Measurements from ENCODE around the gene NOTCH1.
"Not testable (repeated sequence)": the region's sequence is repeated elsewhere in the genome, so short reads cannot be mapped to it uniquely, and the experiment has no call there.

The NOTCH1 gene

GRCh38 chr9:136578915-136579649, 33.2 kb upstream of the NOTCH1 start:
- DNase-seq, result peak; percentile 16

DNA sequence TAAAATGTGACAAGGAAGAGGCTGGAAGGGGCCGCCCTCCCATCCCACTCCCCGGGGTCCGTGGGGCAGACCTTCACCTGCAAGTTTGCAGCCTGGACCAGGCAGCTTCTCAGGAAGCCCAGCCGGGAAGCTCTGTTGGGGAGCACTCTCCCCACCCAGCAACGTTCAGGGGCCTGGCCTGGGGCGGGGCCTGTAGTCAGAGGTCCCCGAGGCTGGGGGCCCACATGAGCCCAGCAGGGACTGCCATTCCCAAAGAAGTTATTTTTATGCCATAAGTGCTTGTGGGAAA, 32.7 kb upstream of the NOTCH1 start:
- no peak for DNase-seq

DNA sequence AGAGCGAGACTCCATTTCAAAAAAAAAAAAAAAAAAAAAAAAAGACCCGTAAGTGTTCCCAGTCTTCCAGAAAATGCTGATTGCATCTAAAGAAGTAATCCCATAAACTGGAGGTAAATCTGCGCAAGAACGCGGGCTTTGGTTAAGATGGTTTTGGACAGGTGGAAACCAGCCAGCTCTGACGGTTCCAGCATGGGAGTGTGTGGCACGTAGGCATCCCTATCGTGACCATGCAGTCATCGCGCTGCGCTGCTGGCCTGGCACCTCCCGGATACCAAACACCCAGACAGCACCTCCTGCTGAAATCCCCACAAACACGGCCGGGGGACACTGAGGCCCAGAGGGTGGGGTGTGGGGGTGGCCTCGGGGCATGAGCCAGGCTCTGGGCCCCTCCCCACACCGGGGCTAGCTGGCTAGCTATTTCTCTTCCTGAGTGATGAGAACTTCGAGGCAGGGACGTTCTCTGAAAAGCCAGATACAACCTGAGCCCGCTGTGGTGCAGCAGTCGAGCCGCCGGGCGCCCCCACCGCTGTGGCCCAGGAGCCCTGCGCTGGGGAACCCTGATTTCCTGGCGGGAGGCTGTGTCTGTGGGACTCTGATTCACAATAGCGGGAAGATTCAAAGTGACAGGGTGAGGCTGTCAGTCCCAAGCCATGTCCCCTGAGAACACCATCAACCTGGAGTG, 32.2 kb upstream of the NOTCH1 start:
- no peak for DNase-seq

DNA sequence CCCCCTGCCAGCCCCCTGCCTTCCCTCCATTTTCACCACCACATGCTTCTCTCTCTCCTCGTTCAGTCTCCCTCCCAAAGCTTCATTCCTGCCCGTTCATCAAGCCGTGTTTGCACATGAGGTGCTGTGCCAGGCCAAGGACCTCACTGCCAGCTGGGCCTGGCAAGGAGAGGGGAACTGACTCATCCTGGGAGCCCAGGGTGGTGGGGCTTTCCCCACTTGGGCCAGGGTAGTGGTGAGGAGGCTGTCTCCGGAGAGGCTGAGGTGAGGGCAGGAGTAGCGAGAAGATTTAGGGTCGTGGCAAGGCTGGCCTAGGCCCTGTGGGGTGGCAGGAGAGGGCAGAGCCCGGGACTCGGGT, 30.4 kb upstream of the NOTCH1 start:
- no peak for DNase-seq

- no peak for DNase-seq
Observed at GRCh38 chr9:136575626-136576268, 29.9 kb upstream of the NOTCH1 start.

DNA sequence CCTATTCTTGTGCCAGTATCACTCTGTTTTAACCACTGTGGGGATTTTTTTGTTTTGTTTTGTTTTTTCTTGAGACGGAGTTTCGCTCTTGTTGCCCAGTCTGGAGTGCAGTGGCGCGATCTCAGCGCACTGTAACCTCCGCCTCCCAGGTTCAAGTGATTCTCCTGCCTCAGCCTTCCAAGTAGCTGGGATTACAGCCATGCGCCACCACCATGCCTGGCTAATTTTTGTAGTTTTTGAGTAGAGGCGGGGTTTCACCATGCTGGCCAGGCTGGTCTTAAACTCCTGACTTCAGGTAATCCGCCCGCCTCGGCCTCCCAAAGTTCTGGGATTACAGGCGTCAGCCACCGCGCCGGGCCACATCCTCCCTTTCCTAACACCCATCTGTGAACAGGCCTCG, 28.8 kb upstream of the NOTCH1 start:
- not testable (repeated sequence) for DNase-seq

GRCh38 chr9:136572828-136573625, 27.2 kb upstream of the NOTCH1 start:
- DNase-seq, result no peak

GRCh38 chr9:136572003-136572827, 26.4 kb upstream of the NOTCH1 start:
- DNase-seq, result no peak

- no peak for DNase-seq
Observed at GRCh38 chr9:136571531-136571930, 25.7 kb upstream of the NOTCH1 start.

DNA sequence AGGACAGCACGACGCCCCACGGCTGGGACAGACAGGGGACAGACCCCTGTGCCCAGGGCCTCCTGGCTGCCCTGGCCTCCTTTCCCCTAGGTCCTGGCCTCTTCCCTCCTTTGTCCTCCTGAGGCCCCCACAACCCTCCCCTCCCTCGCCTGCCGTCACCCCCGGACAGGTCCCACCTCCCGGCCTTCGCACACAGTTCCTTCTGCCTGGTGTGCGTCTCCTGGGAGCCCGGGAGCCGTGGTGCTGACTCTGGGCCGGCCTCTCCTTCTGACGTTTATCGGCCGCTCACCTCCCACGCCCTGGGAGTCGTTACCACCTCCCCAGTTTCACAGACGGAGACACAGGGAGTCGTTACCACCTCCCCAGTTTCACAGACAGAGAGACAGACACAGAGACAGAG, 25.1 kb upstream of the NOTCH1 start:
- DNase-seq, result no peak

GRCh38 chr9:136570191-136570845, 24.5 kb upstream of the NOTCH1 start:
- DNase-seq, result no peak

DNA sequence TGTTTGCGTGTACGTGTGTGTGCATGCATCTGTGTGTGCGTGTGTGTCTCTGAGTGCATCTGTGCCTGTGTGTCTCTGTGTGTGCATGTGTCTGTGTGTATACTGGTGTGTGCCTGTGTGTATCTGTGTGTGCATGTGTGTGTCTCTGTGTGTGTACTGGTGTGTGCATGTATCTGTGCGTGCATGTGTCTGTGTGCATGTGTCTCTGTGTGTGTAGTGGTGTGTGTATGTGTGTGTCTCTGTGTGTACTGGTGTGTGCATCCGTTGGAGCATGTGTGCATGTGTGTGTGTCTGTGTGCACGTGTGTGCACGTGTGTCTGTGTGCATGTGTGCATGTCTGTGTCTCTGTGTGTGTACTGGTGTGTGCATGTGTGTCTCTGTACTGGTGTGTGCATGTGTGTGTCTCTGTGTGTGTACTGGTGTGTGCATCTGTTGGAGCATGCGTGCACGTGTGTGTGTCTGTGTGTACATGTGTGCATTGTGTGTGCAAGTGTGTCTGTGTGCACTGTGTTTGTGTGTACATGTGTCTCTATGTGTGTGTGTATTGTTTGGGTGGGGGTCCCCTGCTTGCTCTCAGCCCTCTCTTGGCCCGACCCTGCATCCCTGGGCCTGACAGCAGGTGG, 23.8 kb upstream of the NOTCH1 start:
- DNase-seq, result no peak

GRCh38 chr9:136568288-136569081, 22.6 kb upstream of the NOTCH1 start:
- no peak for DNase-seq

GRCh38 chr9:136567651-136568287, 21.9 kb upstream of the NOTCH1 start:
- DNase-seq, result no peak

DNA sequence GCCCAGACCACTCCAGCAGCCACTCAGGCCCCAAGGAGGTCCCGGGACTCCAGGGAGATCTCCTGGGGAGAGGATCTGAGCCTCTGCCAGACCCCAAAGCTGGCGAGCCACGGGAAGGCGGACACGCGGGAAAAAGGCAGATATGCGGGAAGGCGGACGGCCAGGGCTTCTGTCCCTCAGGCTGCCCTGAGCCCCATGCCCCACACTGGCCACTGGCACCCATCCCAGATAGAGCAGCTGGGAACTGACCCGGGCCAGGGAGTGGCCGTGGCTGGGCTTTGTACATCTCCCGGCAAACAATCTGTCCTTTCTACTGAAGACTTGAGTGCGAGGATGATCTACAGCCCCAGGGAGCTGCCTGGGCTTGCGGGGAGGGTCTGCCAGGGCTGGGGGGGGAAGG, 21.1 kb upstream of the NOTCH1 start:
- DNase-seq, result no peak

GRCh38 chr9:136566553-136566895, 20.7 kb upstream of the NOTCH1 start:
- DNase-seq, result no peak

- DNase-seq, result no peak
Observed at GRCh38 chr9:136565715-136566552, 20.1 kb upstream of the NOTCH1 start.

DNA sequence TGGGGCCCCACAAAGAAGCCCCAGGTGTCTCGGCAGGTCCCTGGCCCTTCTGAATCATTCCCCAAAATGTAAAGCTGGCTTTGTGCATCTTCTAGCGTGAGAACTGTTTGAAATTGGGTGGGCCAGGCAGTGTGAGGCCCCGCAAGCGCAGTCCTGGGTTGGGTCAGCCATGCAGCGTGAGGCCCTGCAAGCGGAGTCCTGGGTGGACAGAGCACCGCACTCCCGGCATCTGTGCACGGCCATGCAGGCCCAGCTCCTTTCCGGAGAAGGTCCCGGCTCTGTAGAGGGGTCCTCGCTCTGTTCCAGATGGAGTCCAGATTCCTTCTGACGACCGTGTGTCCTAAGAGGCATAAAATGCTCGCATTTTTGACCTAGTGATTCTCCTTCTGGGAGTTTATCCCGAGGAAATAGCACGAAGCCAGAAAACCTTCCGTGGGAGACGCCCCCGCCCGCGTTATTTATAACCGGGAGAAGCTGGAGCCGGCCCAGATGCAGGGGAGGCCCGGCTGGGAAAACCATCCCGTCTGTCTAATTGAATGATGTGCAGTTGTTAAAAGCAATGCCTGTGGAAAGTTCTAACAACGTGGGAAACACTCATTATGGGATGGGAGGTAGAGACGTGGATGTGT, 19.4 kb upstream of the NOTCH1 start:
- no peak for DNase-seq
